CD4-positive, alpha-beta T cell treated with Interleukin-4 for 4 hours (primary cell): ENCODE measurements around the gene LRCH3.
A peak's percentile ranks its signal among the peaks of the same experiment; 100 is the strongest.

Source experiments
- DNase-seq: peaks from one replicate; pipeline ENCODE4 v3.0.0-alpha.2; 2020

The LRCH3 gene

DNA sequence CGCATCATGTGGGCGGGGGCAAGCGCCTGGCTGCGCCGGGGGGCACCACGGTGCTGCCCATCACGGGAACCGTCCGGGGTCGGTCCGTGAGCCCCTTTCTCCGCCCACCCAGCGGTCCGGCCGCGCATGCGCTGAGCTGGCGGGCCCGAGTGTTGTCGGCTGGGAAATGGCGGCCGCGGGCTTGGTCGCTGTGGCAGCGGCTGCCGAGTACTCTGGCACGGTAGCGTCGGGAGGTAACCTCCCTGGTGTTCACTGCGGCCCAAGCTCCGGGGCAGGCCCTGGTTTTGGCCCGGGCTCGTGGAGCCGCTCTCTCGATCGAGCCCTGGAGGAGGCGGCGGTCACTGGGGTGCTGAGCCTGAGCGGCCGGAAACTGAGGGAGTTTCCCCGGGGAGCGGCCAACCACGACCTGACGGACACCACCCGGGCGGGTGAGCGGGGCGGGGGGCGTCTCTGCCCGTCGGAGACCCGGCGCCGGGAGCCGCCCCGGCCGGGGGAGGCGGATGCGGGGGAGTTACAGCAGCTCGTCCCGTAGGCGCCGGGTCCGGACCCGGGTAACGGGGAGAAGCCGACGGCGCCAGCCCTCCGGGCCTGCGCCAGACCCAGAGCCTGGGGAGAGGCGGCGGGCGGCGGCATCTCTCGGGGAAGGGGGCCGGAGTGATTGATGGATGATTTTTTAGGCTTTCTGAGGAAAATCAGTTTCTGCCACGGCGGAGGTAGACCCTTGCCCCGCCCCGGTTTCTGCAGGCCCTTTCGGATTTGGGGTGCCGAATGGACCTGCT, at the start of gene LRCH3:
Gene LRCH3 (plus strand): TSS at position 142 of the 779 bp plus-strand sequence. CDS start 25 bp downstream, at position 167.
- DNase-seq = peak; percentile 76

DNA sequence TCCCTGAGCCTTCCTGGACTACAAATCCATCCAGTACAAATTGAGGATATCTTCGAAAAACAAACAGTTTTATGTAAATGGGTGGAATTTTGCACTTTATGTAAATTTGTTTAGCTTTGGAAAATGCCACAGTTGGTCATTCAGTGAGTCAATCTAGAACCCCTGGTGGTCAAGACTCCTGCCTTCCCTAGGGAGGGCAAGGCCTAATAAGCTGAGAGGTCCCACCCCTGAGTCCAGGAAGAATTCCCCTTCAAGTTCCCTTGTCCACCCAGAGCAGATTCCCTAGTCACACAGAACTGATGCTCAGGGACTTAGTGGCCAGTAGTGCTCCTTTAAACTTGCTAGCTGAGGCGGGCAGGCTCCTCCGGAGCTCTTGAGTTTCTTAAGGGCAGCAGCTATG, 48.3 kb upstream of the LRCH3 start:
- DNase-seq = no peak

DNA sequence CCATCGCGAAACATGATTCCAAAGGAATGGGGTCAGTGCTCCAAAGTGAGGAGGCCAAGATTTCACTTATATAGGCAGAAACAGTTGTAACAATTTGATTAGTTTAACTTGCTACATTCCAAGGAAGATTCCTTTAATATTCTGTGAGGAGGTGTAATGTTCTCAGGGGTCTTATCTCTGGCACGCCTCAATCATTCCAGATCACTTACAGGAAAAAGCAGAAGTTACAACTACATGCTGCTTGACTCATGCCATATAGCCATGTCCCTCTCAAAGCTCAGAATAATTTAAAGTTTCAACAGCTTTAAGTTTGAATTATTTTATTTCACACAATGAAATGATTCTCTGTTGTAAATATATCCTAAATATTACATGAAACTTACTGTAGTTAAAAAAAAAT, 44.8 kb upstream of the LRCH3 start:
- no peak for DNase-seq

DNA sequence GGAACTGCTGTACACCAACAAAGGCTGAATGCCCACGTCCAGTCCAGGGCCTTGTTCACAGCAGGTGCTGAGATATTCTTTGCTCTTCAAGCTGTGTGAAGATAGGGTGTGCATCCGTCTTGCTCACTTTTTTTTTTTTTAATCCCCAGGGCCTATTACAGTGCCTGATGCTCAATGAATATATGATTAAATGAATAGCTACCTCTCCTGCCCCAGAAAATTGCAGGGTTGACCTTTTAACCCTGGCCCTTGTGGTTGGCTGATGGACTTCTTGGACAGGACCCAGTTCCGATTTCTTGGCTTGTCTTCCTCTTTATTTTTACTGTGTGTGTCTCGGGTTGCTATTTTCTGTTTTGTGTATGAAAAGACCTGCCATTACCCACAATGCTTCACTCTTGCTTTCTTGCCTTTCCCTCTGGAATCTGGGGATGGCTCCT, 44.2 kb upstream of the LRCH3 start:
- no peak for DNase-seq

DNA sequence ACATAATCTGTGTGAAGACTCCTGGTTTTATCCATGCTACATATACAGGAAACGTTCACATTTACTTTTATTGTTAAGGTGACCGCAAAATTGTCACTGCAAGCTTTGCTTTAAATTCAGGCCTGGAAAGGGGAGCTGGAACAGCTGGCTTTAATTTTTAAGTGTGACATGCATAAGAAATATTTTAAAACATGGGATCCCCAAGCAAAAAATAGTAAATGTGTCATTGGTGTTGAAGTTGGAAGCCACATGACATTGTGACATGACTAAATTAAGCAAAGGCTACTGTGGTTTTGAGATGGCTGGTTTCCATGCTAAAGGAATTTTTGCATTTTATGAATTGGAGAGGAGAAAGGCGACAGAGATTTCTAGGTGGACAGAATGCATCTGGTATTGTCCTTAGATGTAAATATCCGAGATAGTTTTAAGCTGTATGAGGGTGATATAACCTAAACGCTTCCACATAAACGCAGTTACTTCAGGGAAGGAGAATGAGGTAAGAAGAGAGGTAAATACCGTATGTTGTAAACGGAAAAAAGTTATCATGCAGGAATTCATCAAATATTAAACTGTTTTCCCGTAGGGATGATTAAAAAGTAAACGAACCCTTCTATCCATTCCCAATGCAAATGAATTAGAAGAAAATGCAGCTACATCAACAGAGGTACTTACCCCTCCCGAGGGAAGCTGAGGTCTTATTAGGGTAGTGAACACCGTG, 42.3 kb upstream of the LRCH3 start:
- DNase-seq = no peak

DNA sequence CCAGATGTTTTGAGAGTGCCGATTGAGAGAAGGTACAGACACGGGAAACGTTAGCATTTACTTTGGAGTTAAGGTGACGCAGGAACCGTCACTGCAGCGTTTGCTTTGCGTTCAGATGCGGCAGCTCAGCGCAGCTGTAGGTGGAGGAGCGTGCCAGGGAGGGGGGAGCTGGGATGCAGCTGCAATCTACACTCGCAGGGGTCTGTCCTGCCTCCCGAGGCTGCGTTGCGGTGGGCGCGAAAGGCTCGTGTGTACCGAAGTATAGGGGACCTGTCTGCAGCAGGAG, 41.8 kb upstream of the LRCH3 start:
- DNase-seq = peak; percentile 53

DNA sequence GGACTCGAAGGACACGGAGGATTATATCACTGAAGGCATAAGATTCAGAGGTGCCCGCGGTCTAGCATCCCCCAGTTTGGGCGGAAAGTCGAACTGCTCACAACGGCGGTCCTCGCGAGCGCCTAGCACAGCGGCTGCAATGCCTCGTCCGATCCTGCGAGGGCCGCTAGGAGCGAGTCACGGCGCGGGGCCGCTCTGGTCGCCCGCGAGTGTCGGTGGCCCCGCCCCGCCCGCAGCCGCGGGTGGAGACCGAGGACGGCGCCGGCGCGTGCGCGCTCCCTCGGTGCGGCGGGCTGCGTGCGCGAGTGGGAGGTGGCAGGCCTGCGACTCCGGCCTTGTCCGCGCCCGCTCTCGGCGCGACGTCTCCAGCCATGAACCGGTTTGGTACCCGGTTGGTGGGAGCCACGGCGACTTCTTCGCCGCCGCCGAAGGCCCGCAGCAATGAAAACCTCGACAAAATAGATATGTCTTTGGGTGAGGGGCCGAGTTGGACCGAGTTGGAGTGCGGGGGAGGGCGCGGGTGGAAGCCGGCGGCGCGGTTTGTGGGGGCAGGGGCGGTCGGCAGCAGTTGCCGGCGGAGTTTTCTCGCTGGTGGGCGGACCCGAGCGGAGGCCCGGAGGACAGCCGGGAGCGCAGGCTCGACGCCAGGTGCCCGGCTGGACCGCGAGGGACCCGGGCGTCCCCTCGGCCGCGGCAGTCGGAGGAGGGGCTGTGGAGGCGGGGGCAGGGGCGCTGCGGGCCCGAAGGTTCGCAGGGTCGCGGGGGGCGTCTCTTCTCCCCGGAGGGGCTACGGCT, 41.3 kb upstream of the LRCH3 start, which contains the start of gene FYTTD1:
Gene FYTTD1 (plus strand): TSS at position 283 of the 795 bp plus-strand sequence. CDS start 89 bp downstream, at position 372.
- peak; percentile 88 for DNase-seq

DNA sequence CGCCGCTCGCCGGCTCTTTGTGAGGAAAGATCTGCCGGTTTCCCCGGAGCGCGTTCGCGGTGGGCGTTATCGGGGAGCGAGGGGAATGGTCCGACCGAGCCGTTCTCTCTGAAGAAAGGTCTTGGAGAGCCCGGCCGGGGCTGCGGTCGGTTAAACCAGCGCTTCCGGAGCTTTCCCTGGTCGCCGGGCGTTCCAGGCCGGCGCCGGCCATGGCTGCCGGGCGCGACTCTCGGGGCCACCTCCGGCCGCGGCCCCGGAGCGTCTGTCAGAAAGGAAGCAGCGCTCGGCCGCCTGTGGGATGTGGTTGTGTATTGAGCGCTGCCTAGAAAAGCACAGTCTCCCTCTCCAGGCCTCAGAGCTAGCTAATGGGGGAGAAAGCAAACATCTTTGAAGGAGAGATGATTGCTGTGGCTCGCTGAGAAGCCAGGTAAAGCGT, 40.6 kb upstream of the LRCH3 start:
- DNase-seq = peak; percentile 57

DNA sequence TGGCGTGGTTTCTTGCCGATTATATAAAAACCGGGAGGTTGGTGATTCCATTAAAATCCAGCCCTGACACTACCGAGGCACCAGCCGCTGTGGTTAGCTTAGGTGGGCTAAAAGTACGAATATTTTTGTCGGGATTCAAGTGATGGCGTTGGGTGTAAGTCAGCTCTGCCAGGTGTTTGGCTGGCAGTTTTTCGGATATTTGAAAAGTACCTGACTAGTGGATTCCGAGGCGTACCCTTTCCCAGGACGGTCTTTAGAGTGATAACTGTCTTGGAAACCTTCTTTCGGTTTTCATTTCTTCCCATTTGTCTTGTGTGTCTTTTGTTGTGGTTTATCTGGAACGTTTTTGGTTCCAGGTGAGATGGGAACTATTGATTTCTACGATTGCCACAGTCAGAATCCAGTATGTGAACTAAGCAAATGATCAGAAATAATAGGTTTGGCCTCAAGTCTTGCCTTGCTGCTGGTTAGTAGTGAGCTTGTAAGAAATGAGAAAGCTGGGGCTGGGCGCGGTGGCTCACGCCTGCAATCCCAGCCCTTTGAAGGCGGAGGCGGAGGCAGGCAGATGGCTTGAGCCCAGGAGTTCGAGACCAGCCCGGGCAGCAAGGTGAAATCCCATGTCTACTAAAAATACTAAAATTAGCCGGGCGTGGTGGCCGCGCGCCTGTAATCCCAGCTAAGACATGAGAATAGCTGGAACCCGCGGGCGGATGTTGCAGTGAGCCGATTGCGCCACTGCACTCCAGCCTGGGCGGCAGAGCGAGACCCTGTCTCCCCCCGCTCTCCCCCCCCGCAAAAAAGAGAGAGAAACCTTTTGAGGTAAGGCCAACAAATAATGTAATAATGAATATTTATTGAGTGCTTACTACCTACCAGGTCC, 40.0 kb upstream of the LRCH3 start:
- peak; percentile 20 for DNase-seq

DNA sequence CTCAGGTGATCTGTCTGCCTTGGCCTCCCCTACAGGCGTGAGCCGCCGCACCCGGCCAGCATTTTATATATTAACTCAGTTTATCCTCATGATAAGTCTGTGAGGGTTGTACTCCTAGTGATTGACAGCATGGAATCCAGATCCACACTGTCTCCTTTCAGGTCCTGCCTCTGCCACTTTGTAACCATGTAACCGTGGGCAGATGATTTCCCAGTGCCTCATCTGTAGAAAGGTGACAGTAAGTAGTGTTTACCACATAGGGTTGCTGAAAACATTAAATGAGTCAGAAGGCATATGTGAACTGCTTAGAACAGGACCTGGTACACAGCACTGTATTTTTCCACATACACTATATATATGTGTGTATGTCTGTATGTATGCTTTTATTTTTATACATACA, 38.9 kb upstream of the LRCH3 start:
- no peak for DNase-seq

DNA sequence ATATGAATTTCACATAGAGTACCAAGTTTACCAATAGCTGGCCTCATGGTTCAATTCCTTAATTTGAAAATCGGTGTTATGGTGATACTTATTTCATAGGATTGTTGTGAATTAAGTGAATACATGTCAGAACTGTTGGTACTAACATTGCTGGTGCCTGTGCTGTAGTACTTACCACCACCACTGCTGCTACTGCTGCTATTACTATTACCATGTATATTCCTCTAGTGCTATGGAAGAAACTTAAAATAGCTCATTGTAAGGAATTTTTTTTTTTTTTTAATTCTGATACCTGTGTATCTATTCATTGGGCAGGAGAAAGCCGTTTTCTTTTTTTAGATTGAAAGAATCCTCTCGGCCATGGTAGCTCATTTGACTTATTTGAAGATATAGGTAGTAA, 37.8 kb upstream of the LRCH3 start:
- DNase-seq = no peak

DNA sequence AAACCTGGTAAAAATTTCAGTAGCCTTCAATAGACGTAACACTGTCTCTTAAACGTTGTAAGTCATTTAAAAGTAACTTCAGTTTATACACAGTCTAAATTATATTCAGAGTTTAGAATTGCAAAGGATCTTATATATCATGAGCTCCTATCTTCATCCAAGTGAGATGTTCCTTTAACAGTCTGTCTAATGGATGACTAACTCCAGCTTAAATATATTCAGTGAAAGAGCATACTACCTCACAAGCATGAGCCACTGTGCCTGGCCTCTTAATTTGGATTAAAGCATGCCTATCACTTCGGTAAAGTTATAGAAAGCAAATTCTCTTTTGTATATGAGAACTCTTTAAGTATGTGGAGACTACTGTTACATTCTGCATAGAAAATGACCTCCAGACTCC, 34.4 kb upstream of the LRCH3 start:
- DNase-seq = no peak

DNA sequence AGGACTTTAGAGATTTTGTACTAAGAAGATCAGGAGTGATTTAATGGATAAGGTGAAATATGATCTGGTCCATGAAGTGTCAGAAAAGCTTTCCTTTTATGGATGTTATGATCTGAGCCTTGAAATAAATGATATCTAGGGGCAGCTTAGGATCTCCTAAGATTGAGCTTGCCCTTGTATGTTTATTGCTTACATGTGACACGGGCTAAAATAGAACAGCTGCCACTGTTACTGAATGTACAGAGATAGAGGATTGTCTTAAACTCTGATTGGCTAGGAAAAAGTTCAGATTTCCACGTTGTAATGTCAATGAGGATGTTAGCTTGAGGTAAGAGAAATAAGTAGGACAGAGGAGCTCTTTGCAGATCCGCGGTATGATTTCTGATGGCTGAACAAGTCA, 32.5 kb upstream of the LRCH3 start:
- no peak for DNase-seq

DNA sequence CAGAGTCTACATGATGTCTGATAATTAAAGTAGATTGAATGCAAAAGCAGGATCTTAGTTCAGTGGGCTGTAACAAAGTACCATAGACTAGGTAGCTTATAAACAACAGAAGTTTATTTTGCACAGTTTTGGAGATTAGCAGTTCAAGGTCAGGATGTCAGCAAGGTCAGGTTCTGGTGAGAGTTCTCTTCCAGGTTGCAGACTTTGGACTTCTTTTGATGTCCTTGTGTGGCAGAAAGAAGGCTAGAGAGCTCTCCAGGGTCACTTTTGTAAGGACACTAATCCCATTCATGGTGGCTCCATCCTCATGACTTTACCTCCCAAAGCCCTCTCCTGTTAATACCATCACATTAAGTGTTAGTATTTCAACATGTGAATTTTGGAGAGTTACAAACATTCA, 29.3 kb upstream of the LRCH3 start:
- DNase-seq = no peak

DNA sequence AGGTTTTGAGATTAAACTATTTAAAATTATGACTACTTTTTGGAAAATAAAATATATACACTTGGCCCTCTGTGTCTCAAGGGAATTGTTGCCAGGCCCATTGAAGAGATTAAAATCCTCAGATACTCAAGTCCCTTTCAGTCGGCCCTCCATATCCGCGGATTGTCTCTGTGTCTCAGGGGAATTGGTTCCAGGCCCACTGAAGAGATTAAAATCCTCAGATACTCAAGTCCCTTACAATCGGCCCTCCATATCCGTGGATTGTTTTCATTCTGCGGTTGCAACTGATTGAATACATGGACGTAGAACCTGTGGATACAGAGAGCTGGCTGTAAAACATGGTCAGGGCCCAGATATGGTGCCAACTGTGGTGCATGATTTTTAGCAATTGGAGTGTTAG, 15.7 kb upstream of the LRCH3 start:
- no peak for DNase-seq

DNA sequence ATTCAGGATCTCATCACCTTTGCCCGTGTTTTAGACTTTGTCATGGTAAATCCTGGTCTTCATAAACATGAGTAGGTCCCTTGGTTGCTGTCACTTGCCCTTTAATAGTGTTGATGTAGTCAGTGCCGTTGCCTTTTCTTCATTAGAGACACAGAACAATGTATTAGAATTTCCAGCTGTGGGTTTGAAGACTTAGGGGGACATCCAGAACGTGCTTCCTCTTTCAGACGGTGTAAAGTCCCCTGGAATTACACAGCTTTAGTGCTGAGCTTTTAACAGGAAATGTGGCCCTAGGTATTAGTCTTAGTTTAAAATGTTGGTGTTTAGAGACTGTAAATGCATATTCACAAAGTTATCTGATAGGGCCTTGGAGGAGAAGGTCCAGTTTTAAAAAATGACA, 8.8 kb upstream of the LRCH3 start:
- no peak for DNase-seq

DNA sequence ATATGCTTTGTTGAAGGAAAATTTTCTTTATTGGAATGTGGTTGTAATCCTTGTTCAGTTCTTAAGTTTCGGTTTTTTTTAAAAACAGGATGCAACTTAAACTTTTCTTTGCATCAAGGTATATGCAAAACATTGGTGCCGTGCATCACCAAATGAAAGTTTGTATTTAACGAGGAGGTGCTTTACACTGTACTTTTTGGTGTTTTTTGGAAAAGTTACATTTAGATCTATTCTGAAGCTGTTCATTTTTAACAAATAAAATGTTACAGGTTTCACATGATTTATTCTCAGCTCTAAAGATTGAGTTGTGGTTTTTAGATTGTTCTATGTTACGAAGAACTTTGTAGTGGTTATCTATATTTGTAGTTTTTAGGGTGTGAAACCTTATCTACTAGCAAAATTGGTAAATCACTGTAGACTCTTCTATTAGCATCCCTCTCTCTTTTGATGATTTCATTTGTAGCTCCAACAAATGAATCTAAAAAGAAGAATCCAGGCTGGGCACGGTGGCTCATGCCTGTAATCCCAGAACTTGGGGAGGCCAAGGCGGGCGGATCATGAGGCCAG, 7.0 kb upstream of the LRCH3 start:
- no peak for DNase-seq

DNA sequence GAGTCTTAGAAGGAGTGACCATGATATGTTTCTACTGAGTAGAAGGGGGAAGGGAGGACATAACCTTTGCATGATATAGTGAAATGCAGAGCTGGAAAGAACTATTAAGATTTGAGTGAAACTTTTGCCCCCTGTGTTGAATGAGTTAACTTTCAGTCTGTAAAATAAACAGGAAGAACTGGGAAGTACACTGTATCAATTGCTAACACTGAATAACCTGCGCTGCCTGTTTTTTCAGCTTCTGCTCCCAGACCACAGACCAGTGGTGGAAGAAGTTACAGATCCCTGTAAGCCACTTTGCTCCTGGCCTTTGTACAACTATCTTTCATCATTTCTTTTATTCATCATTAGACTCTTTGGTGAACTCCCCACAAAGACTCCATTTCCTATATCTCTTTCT, 3.6 kb upstream of the LRCH3 start:
- no peak for DNase-seq

DNA sequence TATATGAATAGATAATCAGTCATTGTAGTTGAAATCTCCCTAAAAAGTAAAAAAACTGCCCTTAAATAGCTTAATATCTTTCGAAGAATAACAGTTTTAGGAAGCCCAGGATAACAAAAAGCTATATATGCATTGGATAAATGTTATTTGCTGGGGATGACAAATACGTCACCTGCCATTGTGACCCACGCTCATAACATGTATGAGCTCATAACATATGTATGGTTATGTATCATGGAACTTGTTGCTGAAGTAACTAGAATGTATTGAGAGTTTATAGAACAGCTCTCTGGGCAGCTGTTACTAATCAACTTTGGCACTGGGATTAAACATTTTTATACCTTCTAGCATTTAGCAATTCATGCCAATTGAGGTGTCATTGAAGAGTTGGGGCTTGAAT, 1.7 kb upstream of the LRCH3 start:
- no peak for DNase-seq

DNA sequence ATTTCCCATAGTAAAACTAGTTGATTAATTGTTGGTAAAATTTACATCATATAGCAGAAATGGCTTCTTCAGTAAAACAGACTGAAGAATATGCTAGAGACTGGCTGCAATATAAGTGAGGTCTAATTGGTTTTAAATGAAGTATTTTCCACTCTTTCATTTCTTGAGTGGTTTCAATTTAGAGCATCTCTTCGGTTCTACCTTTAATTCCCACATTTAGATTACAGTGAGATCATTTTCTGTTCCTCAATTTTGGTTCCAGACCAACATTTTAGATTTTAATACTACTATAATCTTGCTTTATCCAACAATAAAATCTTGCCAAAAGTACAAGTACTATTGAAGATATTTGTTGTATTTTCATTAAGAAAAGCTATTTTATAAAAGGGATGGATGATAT, 1.0 kb upstream of the LRCH3 start:
- DNase-seq = no peak

DNA sequence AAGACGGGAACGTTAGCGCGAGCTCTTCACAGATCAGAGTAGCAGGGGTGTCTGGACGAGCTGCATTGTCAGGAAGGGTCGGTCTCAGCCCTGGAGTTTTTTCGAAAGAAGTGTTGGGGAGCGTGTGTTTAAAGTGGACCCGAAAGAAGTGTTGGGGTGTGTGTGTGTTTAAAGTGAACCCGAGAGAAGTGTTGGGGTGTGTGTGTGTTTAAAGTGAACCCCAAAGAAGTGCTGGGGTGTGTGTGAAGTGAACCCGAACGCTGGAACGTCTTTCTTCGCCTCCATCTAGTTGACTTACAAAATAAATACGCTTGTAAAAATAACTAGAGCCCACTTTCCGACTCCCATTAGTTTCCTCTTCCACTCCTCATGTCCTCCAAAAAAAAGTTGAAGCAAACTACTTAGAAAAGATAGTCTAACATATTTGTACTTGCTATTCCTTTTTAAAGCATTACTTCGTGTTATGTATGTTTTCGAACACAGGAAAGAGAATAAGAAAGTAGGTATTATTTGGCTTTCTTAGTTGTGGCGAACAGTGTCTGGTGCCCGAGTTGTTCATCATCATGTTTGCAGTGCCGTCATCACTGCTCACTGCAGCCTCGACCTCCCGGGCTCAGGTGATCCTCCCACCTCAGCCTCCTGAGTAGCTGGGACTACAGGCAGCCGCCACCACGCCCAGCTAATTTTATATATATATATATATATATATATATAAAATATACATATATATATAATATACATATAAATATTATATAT, 1.0 kb downstream of the LRCH3 start:
- DNase-seq = peak; percentile 43

DNA sequence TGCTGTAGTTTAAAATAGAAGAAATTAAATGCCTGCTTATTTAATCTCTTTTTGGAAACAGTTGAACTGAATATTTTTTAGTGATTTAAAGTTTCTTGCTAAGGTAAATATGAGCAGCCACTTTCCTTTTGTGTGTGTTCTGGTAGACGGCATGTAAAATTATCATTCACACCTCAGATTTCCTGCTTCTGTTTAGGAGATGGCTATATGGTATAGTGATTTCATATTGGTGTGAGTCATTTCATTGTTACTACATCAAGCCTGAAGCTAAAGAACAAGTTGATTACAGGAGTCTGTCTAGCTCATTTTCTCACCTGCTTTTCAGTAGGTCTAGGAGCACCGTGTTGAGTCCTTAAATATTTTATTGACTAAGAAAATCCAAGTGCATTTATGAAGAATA, 2.2 kb downstream of the LRCH3 start:
- peak; percentile 76 for DNase-seq
